ENCODE results near the gene OCA2.

The OCA2 gene

DNA sequence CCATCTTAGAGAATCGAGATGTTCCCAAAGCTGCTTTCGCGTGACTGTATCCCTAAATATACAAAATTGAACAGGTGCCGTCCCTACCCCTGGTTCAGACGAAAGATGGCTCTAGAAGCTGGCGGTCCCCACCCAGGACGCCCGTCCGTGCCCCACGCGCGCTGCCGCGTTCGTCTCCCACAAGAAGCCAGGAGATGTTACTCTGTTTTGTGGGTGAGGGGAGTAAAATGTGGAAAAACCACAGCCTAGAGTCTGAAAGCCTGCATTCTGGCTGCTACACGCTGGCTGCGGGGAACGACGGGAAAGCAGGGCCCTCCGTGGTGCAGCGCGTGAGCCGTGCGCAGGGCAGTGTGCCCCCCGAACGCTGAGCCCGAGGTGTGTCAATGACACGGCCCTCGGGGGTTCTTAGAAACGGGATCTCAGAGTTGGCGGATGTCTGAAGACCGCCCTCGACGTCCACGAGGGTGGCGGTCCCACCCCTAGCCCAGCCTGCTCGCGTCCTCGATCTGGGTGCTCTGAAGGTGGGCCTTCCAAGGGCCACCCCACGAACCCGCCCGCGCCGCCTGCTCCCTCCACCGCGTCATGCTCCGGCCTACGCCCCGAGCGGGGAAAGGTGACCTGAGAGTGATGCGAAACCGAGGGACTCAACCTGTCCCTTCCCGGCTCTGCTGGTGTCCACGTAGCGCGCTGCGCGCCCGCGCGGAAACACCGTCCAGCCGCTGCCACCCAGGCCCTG lies 95.6 kb downstream of the OCA2 start:
- no peak for DNase-seq (ENCODE audit: low read depth in 3 of 3)

DNA sequence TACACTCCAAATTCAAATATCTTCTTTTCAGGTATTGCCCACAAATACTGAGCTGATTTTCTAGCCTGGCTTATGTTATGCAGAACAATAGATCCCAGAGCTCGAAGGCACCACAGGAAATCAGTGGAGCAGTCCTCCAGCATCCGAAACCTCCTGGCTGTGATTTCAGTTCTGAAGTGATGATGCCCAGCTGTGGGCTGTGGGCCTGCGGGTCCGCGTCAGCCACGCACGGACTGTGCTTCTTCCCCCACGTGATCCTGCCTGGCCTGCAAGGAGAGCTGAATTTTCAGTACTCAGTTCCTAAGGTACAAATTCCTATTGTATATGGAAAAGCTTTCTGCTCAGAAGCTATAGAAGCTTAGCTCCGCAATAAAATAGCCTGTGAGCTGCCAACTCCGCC lies 96.2 kb downstream of the OCA2 start:
- DNase-seq (ENCODE audit: low read depth in 3 of 3) = no peak

DNA sequence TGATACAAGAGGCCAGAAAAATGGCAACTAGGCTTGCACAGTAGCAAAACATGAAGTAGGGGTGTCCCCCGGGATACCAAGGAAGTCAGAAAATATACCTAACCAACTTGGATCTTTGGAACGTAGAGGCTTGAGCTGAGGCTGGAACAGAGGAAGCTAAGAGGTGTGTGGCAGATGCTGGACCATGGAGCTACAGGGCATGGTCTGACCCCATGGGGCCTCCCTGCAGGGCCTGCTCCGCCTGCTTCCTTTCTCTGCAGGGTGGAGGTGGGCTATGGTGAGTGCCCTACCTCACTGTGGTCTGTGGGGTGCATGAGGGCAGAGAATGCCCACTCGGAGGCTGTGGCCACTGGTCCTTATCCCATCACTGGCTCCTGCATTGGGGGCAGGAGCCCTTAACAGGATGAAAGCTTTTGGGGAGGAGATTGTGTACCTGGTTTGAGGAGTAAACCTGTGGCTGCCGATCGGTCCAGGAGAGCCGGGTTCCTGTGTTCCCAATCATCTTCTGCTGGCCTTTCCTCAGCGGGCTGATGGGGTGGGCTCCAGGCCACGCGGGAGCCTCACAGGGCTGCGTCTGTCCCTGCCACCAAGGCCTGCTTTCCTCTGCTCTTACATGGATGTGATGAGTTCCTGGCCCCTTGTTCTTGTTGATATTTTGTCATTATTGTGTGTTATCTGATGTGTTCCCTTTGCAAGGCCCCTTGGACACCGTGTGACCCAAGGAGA lies 96.8 kb downstream of the OCA2 start:
- no peak for DNase-seq (ENCODE audit: low read depth in 3 of 3)

DNA sequence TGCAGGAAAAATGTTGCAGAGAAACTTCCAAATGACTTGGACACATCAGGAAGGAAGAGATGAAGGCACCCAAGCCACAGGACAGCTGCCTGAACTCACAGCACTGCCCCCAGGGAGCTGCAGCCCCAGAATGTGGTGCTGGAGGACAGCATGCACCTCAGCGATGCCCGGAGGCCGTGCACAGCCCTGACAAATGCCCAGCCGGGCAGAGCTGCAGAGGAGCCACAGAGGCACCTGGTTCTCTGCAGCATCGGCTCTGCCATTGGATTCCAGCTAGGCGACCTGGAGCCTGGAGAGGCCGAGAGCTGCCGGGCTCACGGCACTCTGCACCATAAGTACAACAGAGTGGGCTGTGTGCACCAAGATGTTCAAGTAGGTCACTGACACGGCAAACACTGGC lies 97.5 kb downstream of the OCA2 start:
- no peak for DNase-seq (ENCODE audit: low read depth in 3 of 3)

DNA sequence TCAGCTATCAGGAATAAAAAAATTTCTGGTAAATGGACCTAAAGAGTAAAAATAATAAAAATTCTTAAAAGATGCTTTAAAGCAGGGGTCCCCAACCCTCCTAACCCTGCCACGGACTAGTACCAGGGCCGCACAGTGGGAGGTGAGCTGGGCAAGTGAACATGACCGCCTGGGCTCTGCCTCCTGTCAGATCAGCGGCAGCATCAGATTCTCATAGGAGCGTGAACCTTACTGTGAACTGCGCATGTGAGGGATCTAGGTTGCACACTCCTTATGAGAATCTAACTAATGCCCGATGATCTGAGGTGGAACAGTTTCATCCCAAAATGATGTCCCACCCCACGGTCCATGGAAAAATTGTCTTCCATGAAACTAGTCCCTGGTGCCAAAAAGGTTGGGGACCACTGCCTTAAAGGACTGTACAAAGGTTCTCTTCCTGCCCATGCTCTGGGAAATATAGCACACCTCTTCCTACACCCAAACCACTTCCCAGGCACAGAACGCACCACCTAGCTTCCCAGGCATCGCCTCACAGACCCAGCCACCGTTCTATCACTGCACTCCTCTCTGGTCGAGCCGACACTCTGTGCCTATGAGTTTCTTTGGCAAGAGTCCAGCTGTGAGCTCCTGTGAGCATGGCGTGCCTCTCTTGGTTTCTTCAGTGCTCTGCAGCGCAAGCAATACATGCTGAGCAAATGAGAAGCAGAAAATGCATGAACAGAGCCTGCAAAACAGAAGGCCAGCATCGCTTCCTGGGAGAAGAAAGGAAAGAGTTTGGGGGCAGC lies 104.9 kb downstream of the OCA2 start:
- no peak for DNase-seq (ENCODE audit: low read depth in 3 of 3)

DNA sequence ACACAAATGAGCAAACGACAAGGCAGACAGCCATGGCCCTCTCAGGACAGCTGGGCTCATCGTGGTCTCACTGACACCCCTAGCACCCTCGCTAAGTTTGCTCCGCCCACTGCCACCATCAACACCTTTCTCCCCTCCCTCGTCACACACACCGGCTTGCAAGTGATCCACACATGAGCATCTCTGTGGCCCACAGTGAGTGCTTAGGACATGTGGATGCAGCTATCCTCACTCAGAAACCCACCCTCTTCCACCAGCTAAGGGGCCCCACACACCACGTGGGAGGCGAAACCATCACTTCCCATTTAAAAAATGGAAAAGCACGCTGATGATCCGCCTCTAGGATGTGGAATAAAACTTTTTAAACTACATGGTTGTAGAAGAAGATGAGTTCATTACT lies 105.6 kb downstream of the OCA2 start:
- DNase-seq (ENCODE audit: low read depth in 3 of 3) = no peak

DNA sequence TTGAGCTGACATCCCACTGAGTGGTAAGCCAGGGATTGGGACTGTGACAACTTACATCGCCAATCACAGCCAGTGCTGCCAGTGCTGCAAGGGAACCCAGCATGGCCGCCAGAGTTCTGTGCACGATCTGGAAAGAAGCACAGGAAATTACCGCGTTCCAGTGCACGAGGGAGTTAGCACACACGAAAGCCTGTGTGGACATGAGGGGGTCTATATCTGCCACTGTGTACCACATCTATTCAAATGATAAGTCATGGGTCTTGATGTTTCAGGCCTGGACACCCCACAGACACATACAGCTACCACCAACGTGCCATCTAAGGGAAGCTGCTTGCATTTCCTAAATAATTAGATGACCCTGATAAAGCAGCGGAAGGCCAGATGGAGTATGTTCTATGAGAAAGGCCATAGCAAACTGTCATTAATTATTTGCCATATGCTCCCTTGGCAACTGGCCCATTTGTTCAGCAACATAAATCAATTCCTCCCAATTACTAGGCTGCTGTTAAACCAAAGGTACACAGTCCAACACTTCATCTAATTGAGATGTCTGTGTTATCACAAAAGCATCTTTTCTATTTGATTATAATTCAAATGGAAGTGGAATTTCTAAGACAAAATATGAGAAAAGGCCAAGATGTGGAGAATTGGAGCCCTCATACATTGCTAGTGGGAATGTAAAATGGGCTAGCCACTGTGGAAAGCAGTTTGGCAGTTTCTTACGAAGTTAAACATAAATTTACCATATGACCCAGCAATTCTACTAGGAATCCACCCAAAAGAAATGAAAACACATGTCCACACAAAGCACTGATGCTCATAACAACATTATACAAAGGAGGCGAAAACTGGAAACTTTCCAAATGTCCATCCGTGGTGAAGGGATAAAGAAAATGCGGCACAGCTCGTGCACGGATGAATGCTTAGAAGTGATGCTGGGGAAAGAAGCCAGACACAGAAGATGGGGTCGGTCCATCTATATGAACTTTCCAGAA lies 108.3 kb downstream of the OCA2 start:
- DNase-seq (ENCODE audit: low read depth in 3 of 3) = no peak

DNA sequence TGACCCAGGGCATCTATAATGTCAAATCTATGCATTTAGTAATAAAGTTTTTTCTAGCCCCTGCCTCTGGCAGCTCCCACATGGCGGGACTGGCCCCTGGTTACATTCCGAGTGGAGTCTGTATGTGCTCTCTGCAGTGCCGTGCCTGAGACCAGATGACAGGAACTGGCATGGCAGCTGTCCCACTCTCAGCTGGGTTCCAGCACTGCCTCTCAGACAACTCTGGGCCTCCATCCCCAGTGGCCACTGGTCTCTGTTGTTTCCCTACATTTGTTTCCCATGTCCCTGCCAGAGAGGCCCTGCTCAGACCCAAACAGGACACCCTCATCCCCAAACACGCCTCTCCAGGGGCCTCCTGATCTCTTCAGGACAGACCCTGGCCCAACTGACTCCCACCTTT lies 109.3 kb downstream of the OCA2 start:
- DNase-seq (ENCODE audit: low read depth in 3 of 3) = no peak

DNA sequence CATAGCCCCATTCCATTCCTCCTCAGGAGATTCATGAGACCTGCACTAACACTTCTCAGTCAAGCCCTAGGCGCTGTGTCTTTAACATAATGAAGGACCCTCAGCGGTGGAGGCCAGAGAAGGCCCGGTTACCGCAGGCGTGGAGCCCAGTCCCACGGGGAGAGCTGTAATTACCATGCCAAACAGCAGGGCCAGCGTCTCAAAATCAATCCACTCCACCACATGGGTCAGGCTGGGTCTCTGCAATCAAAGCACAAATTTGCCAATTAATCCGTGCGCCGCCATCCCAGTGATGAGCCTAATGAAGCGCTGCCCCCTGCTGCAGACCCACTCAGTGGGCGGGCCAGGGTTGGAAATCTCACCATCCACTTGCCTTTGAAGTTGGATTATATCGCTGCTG lies 109.7 kb downstream of the OCA2 start:
- no peak for DNase-seq (ENCODE audit: low read depth in 3 of 3)

DNA sequence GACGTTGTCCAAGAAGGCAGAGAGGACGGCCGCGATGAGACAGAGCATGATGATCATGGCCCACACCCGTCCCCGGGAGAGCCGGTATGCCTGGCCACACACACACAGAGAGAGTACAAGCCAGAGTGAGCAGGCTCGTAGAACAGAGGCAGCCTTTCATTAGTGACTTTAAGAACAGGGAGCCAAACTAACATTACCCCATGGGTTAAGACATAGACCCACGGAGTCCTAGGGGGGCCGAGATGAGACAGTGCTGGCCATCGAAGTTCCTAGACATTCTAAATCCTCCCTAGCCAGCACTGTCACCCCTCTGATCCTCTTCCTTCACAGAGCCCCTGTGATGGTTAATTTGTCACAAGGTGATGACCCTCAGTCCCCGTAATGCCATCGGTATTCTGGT lies 114.0 kb downstream of the OCA2 start:
- DNase-seq (ENCODE audit: low read depth in 3 of 3) = no peak

DNA sequence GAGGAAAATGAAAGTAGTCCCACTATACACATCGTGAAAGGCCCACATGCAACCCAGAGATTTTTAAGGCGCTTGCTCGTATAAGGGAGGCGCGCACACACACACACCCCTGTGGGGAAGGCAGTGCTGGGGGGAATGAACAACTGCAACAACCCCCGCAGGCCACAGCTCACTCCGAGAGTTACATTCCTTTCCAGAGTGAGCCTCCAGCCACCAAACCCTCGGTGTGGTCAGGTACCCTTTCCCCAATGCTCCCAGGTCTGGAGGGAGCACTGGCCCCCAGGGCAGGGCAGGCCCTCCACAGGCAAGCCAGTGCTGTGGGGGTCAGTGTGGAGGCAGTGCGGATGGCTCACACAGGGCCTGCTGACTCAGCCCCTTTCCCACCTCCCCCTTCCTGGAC lies 115.6 kb downstream of the OCA2 start:
- DNase-seq (ENCODE audit: low read depth in 3 of 3) = no peak

DNA sequence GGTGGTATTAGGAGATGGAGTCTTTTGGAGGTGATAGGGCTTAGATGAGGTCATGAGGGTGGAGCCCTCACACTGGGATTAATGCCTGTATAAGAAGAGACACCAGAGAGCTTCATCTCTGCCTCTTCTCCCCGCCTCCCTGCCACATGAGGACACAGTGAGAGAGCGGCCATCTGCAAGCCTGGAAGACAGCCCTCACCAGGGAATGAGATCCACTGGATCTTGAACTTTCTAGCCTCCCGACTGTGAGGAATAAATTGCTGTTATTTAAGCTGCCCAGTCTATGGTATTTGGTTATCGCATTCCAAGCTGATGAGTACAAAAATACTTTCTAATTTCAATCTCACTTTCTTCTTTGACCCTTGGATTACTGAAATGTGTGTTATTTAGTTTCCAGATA lies 121.4 kb downstream of the OCA2 start:
- DNase-seq (ENCODE audit: low read depth in 3 of 3) = no peak

DNA sequence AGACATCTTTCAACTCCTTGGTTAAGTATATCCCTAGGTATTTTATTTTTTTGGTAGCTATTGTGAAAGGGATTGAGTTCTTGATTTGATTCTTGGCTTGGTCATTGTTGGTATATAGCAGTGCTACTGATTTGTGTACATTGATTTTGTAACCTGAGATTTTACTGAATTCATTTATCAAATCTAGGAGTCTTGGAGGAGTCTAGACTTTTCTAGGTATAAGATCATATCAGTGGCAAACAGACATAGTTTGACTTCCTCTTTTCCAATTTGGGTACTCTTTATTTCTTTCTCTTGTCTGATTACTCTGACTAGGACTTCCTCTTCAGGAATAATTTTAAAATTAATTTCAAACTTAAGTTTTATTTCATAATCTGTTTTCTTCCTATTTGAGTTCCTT lies 125.2 kb downstream of the OCA2 start:
- no peak for DNase-seq (ENCODE audit: low read depth in 3 of 3)

DNA sequence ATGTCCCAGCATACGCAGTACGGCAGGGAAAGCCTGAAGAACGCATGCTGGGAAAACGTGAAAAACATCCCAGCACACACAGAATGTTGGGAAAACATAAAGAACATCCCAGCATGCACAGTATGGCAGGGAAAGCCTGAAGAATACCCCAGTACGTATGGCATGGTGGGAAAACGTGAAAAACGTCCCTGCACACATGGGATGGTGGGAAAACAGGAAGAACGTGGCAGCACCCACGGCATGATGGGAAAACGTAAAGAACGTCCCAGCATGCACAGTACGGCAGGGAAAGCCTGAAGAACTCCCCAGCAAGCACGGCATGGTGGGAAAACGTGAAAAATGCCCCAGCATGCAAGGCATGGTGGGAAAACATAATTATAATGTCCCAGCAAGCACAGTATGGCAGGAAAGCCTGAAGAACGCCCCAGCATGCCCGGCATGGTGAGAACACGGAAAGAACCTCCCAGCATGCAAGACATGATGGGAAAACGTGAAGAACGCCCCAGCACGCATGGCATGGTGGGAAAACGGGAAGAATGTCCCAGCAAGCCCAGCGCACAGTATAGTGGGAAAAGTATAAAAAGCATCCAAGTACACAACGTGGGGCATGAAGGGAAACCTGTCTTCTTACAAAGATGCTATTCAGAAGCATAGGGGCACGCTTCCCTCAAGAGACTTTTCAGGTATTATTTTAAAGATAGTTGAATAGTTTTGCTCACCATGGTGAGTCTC lies 128.3 kb downstream of the OCA2 start:
- no peak for DNase-seq (ENCODE audit: low read depth in 3 of 3)

DNA sequence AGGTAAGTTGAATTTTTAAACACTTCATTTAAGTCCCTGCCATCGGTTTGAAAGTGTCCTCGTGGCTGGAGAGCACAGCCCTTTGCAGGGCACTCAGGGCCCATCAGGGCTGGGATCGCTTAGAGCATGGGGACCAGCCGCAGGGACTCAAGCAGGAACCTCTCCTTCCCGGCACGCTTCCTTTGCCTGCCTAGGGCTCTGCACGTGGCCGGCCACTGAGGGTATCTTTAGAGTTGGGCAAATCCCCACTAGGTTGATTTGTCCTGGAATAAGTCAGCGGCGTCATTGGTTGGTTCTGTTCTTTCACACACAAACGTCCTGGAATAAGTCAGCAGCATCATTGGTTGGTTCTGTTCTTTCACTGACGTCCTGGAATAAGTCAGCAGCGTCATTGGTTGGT lies 131.6 kb downstream of the OCA2 start:
- no peak for DNase-seq (ENCODE audit: low read depth in 3 of 3)

DNA sequence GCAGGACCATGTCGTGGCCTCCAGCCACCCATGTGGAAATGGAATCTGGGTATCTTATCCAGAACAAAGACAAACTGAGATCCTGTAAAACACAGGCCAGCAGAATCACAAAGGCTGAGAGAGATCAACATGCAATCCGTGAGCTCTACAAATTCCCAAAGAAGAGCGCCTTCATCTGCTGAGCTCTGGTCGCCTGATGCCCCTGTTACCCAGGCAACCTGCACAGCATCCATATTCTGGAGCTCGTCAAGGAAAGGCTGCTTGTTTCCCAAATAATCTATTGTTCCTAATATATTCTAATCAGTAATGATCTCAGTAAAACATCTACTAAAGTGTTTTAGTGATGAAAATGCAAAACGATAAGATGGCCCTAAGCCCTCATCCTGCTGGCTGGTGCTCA lies 133.6 kb downstream of the OCA2 start:
- DNase-seq (ENCODE audit: low read depth in 3 of 3) = no peak

DNA sequence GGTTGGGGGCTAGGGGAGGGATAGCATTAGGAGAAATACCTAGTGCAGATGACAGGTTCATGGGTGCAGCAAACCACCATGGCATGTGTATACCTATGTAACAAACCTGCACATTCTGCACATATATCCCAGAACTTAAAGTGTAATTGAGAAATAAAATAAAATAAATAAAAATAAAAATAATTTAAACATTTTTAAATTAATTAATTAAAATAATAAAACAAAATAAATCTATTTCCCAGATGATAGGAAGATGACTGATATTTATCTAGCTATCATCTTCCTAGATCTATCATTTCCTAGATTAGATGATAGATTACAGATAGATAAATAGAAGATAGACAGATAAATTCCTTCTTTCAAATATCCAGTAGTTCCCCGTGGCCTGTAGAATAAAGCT lies 137.3 kb downstream of the OCA2 start:
- no peak for DNase-seq (ENCODE audit: low read depth in 3 of 3)

DNA sequence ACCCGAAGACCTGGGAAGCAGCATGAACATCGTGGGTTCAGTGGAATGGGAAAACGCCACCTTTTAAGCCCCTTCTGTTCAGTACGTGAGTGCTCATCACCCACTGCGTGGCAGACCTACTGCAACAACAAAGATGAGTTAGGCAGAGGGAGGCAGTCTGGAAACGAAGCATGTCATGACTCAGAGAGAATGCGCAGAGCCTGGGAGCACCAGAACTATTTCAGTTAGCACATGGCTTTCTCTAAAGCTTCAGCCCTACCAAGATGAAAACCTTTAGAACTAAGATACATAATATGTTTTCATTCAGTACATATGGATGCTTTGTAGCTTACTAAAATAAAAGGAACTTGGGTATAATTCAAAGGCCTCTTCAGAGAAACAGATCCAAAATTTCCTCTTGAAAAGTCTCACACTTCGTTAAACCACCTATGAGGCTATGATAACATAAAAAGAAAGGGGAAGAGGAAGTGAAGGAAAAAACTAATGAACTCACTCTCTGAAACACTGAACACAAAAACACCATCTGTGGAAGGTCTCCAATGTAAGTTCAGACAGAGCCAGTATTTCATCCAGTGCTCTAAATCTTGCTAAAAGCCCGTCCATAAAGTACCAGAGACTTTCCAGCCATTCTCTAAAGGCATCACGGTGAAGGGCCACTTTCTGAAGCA lies 140.1 kb downstream of the OCA2 start:
- no peak for DNase-seq (ENCODE audit: low read depth in 3 of 3)

DNA sequence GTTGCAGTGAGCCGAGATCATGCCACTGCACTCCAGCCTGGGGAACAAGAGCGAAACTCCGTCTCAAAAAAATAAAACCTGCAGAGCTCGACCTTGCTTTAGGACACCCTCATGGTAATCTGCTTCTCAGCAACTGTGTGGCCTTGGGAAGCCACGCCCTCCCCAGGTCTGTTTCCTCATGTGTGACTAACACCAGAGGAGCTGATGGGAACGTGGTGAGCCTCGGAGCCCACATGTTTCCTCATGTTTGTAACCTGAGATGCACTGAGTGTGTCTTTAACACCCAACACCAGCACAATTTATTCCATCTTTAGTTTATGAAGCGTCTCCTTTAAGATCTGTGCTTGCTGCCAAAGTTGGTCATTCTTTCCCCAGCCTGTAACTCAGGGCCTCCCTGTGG lies 142.8 kb downstream of the OCA2 start:
- no peak for DNase-seq (ENCODE audit: low read depth in 3 of 3)

DNA sequence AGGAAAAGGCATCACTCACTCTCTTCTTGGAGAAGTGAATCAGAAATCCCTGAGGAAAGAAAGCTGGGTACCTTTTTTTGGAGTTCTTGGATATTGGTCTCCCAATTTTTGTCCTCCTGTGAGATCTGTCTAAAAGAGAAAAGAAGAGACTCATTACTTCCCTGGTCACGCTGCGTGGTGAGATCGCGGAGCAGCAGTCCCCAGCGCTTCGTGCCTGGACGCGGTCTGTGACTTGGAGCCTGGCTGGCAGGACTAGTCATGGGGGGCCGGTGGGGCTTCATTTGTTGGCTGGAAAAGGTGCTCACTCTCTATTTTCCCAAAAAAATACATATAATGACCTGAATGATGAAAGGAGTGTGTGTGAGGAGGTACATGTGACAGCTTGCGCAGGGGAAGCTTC lies 144.0 kb downstream of the OCA2 start:
- no peak for DNase-seq (ENCODE audit: low read depth in 3 of 3)

Data from stimulated activated CD4-positive, alpha-beta T cell treated with anti-CD3 and anti-CD28 coated beads, TNF-alpha, amount 100 ng/mL, for 24 hours (primary cell).